ENCODE results near the gene BDH1.
"Not testable (repeated sequence)": the region's sequence is repeated elsewhere in the genome, so short reads cannot be mapped to it uniquely, and the experiment has no call there.

Gene BDH1

GRCh38 chr3:197555281-197556261 is at the start of gene BDH1:
BDH1 (minus strand) TSS chr3:197555968; CDS start chr3:197546443, 9,525 bp downstream.
- peak; percentile 67 to 74 for DNase-seq
- TF ChIP-seq POLR2A (IDR thresholded peaks at IDR 0.05; ENCODE audit: low read length) (no peak), GATA1 (IDR thresholded peaks at IDR 0.05; ENCODE audit: low read depth, low read length) (no peak)

GRCh38 chr3:197603317-197603933 is 47.7 kb upstream of the BDH1 start:
- no peak for DNase-seq
- TF ChIP-seq POLR2A (IDR thresholded peaks at IDR 0.05; ENCODE audit: low read length) (no peak), GATA1 (IDR thresholded peaks at IDR 0.05; ENCODE audit: low read depth, low read length) (no peak)

- DNase-seq, result not testable (repeated sequence)
These were observed 46.6 kb upstream of the BDH1 start for GRCh38 chr3:197602351-197602750.

GRCh38 chr3:197601566-197601840 is 45.7 kb upstream of the BDH1 start:
- not testable (repeated sequence) for DNase-seq

- no peak for DNase-seq
- no peak for TF ChIP-seq GATA1 (IDR thresholded peaks at IDR 0.05; ENCODE audit: low read depth, low read length)
- TF ChIP-seq POLR2A (IDR thresholded peaks at IDR 0.05; ENCODE audit: low read length), result no peak
These were observed 45.2 kb upstream of the BDH1 start for GRCh38 chr3:197600796-197601565.

GRCh38 chr3:197599089-197599765 is 43.5 kb upstream of the BDH1 start:
- DNase-seq, result no peak
- TF ChIP-seq GATA1 (IDR thresholded peaks at IDR 0.05; ENCODE audit: low read depth, low read length) (no peak), POLR2A (IDR thresholded peaks at IDR 0.05; ENCODE audit: low read length) (no peak)

- no peak for DNase-seq
These were observed 42.7 kb upstream of the BDH1 start for GRCh38 chr3:197598404-197598980.

GRCh38 chr3:197597335-197597734 is 41.6 kb upstream of the BDH1 start:
- no peak for TF ChIP-seq POLR2A (IDR thresholded peaks at IDR 0.05; ENCODE audit: low read length)
- no peak for TF ChIP-seq GATA1 (IDR thresholded peaks at IDR 0.05; ENCODE audit: low read depth, low read length)
- DNase-seq, result peak; percentile 14 to 56

More at GRCh38 chr3:197598404-197598980, 42.7 kb upstream of the BDH1 start:
- TF ChIP-seq GATA1 (IDR thresholded peaks at IDR 0.05; ENCODE audit: low read depth, low read length) (no peak), POLR2A (IDR thresholded peaks at IDR 0.05; ENCODE audit: low read length) (no peak)

- DNase-seq, result no peak
- no peak for TF ChIP-seq GATA1 (IDR thresholded peaks at IDR 0.05; ENCODE audit: low read depth, low read length)
- no peak for TF ChIP-seq POLR2A (IDR thresholded peaks at IDR 0.05; ENCODE audit: low read length)
These were observed 39.9 kb upstream of the BDH1 start for GRCh38 chr3:197595470-197596185.

- no peak for DNase-seq
These were observed 37.2 kb upstream of the BDH1 start for GRCh38 chr3:197593046-197593380.

GRCh38 chr3:197592361-197593045 is 36.7 kb upstream of the BDH1 start:
- peak; percentile 69 to 78 for DNase-seq
- TF ChIP-seq POLR2A (IDR thresholded peaks at IDR 0.05; ENCODE audit: low read length) (no peak), GATA1 (IDR thresholded peaks at IDR 0.05; ENCODE audit: low read depth, low read length) (no peak)

More at GRCh38 chr3:197593046-197593380, 37.2 kb upstream of the BDH1 start:
- no peak for TF ChIP-seq POLR2A (IDR thresholded peaks at IDR 0.05; ENCODE audit: low read length)
- TF ChIP-seq GATA1 (IDR thresholded peaks at IDR 0.05; ENCODE audit: low read depth, low read length), result no peak

GRCh38 chr3:197591816-197592215 is 36.0 kb upstream of the BDH1 start:
- no peak for TF ChIP-seq POLR2A (IDR thresholded peaks at IDR 0.05; ENCODE audit: low read length)
- TF ChIP-seq GATA1 (IDR thresholded peaks at IDR 0.05; ENCODE audit: low read depth, low read length), result no peak
- DNase-seq, result no peak
